Keratinocyte (primary cell): ENCODE results near the gene PTMA.

ENCODE experiments used
- EZH2 ChIP-seq: IDR thresholded peaks from one replicate; pipeline ENCODE4 v1.6.1; 2012; ENCODE audit warnings: inconsistent platforms, mild to moderate bottlenecking, low read length, moderate library complexity
- TF ChIP-seq, protein P1 (sequence below), 3 experiments: IDR thresholded peaks in 1 of 3; conservative IDR thresholded peaks in 1 of 3; optimal IDR thresholded peaks in 1 of 3; 2 replicates in 2 of 3; 3 replicates in 1 of 3; pipeline versions ENCODE3 to v1.5.1; 2011; ENCODE audit warnings: low read length in 3 of 3, mild to moderate bottlenecking in 3 of 3, moderate library complexity in 2 of 3, control low read depth in 1 of 3, inconsistent platforms in 1 of 3; ENCODE audit not compliant: insufficient read depth in 2 of 3; ENCODE audit errors: extremely low read depth in 1 of 3

DNA sequence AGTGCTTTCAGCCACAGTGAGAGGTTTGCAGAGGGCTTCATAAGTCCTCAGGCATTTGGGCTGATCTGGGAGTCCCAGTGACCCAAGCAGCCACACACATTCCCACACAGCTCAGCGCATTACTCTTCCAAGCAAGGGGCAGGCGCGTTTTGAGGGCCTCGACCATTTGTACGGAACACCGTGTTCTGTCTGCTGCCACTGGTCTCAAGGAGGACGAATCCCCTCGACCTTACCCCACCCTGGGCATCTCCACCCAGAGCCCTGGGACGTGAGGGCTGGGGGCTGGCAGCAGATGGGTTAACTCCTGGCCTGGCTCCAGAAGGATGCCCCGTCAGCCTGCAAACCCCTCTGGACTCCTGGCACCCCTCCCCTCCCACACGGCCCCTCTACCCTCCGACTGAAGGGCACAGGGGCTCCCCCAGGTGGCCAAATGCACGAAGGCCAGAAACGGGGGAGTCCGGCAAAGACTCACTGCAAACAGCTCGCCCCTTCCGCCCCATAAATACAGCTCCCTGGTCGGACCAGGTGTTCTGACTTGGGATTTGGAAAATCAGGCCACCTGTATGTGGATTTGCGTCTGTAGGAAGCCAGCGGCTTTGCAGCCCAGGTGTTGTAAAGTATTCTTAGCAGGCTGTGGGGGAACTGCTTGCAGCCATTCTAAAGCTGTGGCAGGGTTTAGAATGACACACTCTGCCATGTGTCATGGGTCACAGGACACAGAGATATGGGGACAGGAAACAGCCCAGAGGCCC, 33.6 kb upstream of the PTMA start:
- TF ChIP-seq, protein P1, sequence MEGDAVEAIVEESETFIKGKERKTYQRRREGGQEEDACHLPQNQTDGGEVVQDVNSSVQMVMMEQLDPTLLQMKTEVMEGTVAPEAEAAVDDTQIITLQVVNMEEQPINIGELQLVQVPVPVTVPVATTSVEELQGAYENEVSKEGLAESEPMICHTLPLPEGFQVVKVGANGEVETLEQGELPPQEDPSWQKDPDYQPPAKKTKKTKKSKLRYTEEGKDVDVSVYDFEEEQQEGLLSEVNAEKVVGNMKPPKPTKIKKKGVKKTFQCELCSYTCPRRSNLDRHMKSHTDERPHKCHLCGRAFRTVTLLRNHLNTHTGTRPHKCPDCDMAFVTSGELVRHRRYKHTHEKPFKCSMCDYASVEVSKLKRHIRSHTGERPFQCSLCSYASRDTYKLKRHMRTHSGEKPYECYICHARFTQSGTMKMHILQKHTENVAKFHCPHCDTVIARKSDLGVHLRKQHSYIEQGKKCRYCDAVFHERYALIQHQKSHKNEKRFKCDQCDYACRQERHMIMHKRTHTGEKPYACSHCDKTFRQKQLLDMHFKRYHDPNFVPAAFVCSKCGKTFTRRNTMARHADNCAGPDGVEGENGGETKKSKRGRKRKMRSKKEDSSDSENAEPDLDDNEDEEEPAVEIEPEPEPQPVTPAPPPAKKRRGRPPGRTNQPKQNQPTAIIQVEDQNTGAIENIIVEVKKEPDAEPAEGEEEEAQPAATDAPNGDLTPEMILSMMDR (optimal IDR thresholded peaks at IDR 0.05 in 1 of 3, IDR thresholded peaks at IDR 0.05 in 1 of 3, conservative IDR thresholded peaks at IDR 0.05 in 1 of 3; ENCODE audit: extremely low read depth in 1 of 3, insufficient read depth in 2 of 3, low read length in 3 of 3) = peak in 2 of 3 experiments; percentile 76 to 85
- TF ChIP-seq EZH2 = no peak
